Liver (tissue), 9 donors: Measurements from ENCODE around the gene CEP83. TPM values are rescaled to one million over a fixed set of nuclear protein-coding genes. Genes with fewer than 3 reads are reported as not detected.

Experiments
- DNase-seq: peaks from one replicate; pipeline ENCODE4 v3.0.0-alpha.2; 2017; ENCODE audit warnings: low spot score
- H3K27ac ChIP-seq, 2 donors: one replicate each; pipeline ENCODE4 v1.7.0; 2013; ENCODE audit warnings: inconsistent platforms in 2 of 2, low read length in 2 of 2, control low read depth in 1 of 2, low read depth in 1 of 2, mild to moderate bottlenecking in 1 of 2
- H3K27me3 ChIP-seq, 4 donors: one replicate each; pipeline versions ENCODE4 v1.6.1 to v1.7.0; 2013; ENCODE audit warnings: low read length in 3 of 4, inconsistent platforms in 1 of 4, mild to moderate bottlenecking in 1 of 4, moderate library complexity in 1 of 4; ENCODE audit not compliant: control insufficient read depth in 4 of 4, insufficient read depth in 4 of 4
- H3K36me3 ChIP-seq, 4 donors: one replicate each; pipeline versions ENCODE4 v1.6.1 to v1.7.0; 2013; ENCODE audit warnings: low read length in 3 of 4, mild to moderate bottlenecking in 3 of 4, low read depth in 1 of 4, moderate library complexity in 1 of 4; ENCODE audit not compliant: control insufficient read depth in 4 of 4, insufficient read depth in 3 of 4
- H3K4me1 ChIP-seq, 4 donors: one replicate each; pipeline versions ENCODE4 v1.6.1 to v1.7.0; 2013; ENCODE audit warnings: low read length in 3 of 4, mild to moderate bottlenecking in 3 of 4, moderate library complexity in 1 of 4; ENCODE audit not compliant: control insufficient read depth in 4 of 4, insufficient read depth in 4 of 4
- H3K4me3 ChIP-seq, 3 donors: one replicate each; pipeline versions ENCODE4 v1.6.1 to v1.7.0; 2013; ENCODE audit warnings: low read length in 3 of 3, control low read depth in 1 of 3, low read depth in 1 of 3, mild to moderate bottlenecking in 1 of 3
- H3K9ac ChIP-seq, 2 donors: one replicate each; pipeline ENCODE4 v1.7.0; 2013; ENCODE audit warnings: low read length in 2 of 2, mild to moderate bottlenecking in 2 of 2, moderate library complexity in 2 of 2, control low read depth in 1 of 2, low read depth in 1 of 2
- H3K9me3 ChIP-seq, 4 donors: one replicate each; pipeline versions ENCODE4 v1.6.1 to v1.7.0; 2013; ENCODE audit warnings: low read length in 3 of 4; ENCODE audit not compliant: control insufficient read depth in 4 of 4
- EGR1 ChIP-seq, 2 donors: IDR thresholded peaks; 2 replicates each; pipeline ENCODE4 v1.6.1; 2016 to 2018; ENCODE audit warnings: antibody characterized with exemption in 2 of 2, low read depth in 2 of 2
- FOXA1 ChIP-seq: IDR thresholded peaks from 2 replicates; pipeline ENCODE4 v1.6.1; 2016; ENCODE audit warnings: antibody characterized with exemption
- FOXA2 ChIP-seq: IDR thresholded peaks from 2 replicates; pipeline ENCODE4 v1.6.1; 2016; ENCODE audit warnings: antibody characterized with exemption
- GABPA ChIP-seq, 2 donors: IDR thresholded peaks in 1 of 2; conservative IDR thresholded peaks in 1 of 2; 2 replicates each; pipeline ENCODE4 v1.6.1; 2016; ENCODE audit warnings: antibody characterized with exemption in 2 of 2, mild to moderate bottlenecking in 1 of 2, moderate library complexity in 1 of 2
- HNF4A ChIP-seq, 2 donors: conservative IDR thresholded peaks; 2 replicates each; pipeline ENCODE4 v1.6.1; 2016; ENCODE audit warnings: antibody characterized with exemption in 2 of 2, mild to moderate bottlenecking in 2 of 2
- HNF4G ChIP-seq: IDR thresholded peaks from 2 replicates; pipeline ENCODE4 v1.6.1; 2016; ENCODE audit warnings: antibody characterized with exemption
- JUND ChIP-seq, 2 donors: IDR thresholded peaks; 2 replicates each; pipeline ENCODE4 v1.6.1; 2016; ENCODE audit warnings: antibody characterized with exemption in 2 of 2
- NR2F2 ChIP-seq: IDR thresholded peaks from 2 replicates; pipeline ENCODE4 v1.6.1; 2016; ENCODE audit warnings: antibody characterized with exemption
- RAD21 ChIP-seq, 2 donors: IDR thresholded peaks; 2 replicates each; pipeline ENCODE4 v1.6.1; 2016; ENCODE audit warnings: antibody characterized with exemption in 2 of 2, mild to moderate bottlenecking in 2 of 2
- RXRA ChIP-seq, 2 donors: IDR thresholded peaks; 2 replicates each; pipeline ENCODE4 v1.6.1; 2017 to 2018; ENCODE audit warnings: antibody characterized with exemption in 2 of 2, mild to moderate bottlenecking in 1 of 2
- SP1 ChIP-seq: IDR thresholded peaks from 2 replicates; pipeline ENCODE4 v1.6.1; 2018; ENCODE audit warnings: antibody characterized with exemption, mild to moderate bottlenecking
- TAF1 ChIP-seq: conservative IDR thresholded peaks from 2 replicates; pipeline ENCODE4 v1.6.1; 2016; ENCODE audit warnings: antibody characterized with exemption, mild to moderate bottlenecking
- YY1 ChIP-seq: IDR thresholded peaks from 2 replicates; pipeline ENCODE4 v1.6.1; 2016; ENCODE audit warnings: antibody characterized with exemption, mild to moderate bottlenecking
- ZBTB33 ChIP-seq: IDR thresholded peaks from 2 replicates; pipeline ENCODE4 v1.6.1; 2016; ENCODE audit warnings: antibody characterized with exemption
- WGBS: extraction: QIAGEN DNeasy Blood & Tissue Kit; methylation state at CpG from one replicate; pipeline ENCODE4 v1.1.7; 2013; 5-methylcytosine and 5-hydroxymethylcytosine counted together
- polyA plus RNA-seq, 2 donors: library from polyadenylated mRNA; stranded (reverse) in 1 of 2; unstranded in 1 of 2; fragments of 200-250 nt in 1 of 2; fragments of >200 nt in 1 of 2; fragmentation: Nextera tagmentation in 1 of 2; extraction: Ambion mirVana in 1 of 2; gene quantifications; one replicate each; pipeline versions ENCODE4 v1.2.1 to v1.2.3, GENCODE V29; 2013 to 2015
- total RNA-seq, 2 donors: library from RNA; depleted of rRNA; stranded (reverse); fragments of >200 nt; gene quantifications; one replicate each; pipeline ENCODE4 v1.2.3, GENCODE V29; 2014
- TF ChIP-seq, protein P1 (sequence below): IDR thresholded peaks from 2 replicates; pipeline ENCODE4 v1.6.1; 2016; ENCODE audit warnings: antibody characterized with exemption
- TF ChIP-seq, protein P2 (sequence below): IDR thresholded peaks from 2 replicates; pipeline ENCODE4 v1.6.1; 2016; ENCODE audit warnings: antibody characterized with exemption, mild to moderate bottlenecking
- TF ChIP-seq, protein P3 (sequence below): fragments of 150-350 bp; IDR thresholded peaks from 2 replicates; pipeline ENCODE4 v1.5.1; 2017; ENCODE audit warnings: improper control_type of control experiment, low read depth, low read length; ENCODE audit not compliant: missing input control
- TF ChIP-seq, protein P4 (sequence below): IDR thresholded peaks from 2 replicates; pipeline ENCODE4 v1.6.1; 2016; ENCODE audit warnings: antibody characterized with exemption
- donor health status: healthy.
- donor health status: healthy.
- donor health status: healthy.
- donor health status: healthy.
- donor health status: healthy.

Gene CEP83
- total and polyA plus RNA-seq, 4 donors = 1.9 to 8.4 (median 5.2) TPM

DNA sequence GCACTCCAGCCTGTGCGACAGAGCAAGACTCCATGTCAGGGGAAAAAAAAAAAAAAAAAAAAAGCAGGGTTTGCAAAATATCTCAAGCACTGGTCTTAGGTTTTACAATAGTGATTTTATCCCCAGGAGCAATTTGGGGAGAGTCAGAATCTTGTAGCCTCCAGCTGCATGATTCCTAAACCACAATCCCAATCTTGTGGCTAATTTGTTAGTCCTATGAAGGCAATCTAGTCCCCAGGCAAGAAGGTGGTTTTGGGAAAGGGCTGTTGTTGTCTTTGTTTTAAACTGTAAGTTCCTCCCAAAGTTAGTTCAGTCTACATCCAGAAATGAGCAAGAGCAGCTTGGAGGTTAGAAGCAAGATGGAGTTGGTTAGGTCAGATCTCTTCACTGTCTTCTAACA is 175.6 kb downstream of the CEP83 start:
- WGBS = 97% methylated on average over 1 of the region's 1 CpG
- no peaks in the 10 kb centered on the region for H3K36me3 ChIP-seq
- H3K27me3 ChIP-seq = no peaks in the 10 kb centered on the region
- H3K4me3 ChIP-seq = no peak overlapping the region
- no peak for DNase-seq
- no peak overlapping the region for H3K27ac ChIP-seq
- H3K4me1 ChIP-seq = peaks cover 0 to 2% (median 0%) of the 10 kb centered on the region in 4 donors
- TF ChIP-seq TAF1 = no peak
- TF ChIP-seq GABPA (IDR thresholded peaks at IDR 0.05 in 1 of 2, conservative IDR thresholded peaks at IDR 0.05 in 1 of 2) = no peak
- TF ChIP-seq, protein P1, sequence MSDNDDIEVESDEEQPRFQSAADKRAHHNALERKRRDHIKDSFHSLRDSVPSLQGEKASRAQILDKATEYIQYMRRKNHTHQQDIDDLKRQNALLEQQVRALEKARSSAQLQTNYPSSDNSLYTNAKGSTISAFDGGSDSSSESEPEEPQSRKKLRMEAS = no peak
- TF ChIP-seq RXRA (IDR thresholded peaks at IDR 0.05) = no peak
- TF ChIP-seq, protein P2, sequence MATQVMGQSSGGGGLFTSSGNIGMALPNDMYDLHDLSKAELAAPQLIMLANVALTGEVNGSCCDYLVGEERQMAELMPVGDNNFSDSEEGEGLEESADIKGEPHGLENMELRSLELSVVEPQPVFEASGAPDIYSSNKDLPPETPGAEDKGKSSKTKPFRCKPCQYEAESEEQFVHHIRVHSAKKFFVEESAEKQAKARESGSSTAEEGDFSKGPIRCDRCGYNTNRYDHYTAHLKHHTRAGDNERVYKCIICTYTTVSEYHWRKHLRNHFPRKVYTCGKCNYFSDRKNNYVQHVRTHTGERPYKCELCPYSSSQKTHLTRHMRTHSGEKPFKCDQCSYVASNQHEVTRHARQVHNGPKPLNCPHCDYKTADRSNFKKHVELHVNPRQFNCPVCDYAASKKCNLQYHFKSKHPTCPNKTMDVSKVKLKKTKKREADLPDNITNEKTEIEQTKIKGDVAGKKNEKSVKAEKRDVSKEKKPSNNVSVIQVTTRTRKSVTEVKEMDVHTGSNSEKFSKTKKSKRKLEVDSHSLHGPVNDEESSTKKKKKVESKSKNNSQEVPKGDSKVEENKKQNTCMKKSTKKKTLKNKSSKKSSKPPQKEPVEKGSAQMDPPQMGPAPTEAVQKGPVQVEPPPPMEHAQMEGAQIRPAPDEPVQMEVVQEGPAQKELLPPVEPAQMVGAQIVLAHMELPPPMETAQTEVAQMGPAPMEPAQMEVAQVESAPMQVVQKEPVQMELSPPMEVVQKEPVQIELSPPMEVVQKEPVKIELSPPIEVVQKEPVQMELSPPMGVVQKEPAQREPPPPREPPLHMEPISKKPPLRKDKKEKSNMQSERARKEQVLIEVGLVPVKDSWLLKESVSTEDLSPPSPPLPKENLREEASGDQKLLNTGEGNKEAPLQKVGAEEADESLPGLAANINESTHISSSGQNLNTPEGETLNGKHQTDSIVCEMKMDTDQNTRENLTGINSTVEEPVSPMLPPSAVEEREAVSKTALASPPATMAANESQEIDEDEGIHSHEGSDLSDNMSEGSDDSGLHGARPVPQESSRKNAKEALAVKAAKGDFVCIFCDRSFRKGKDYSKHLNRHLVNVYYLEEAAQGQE = no peak
- TF ChIP-seq SP1 = no peak
- TF ChIP-seq NR2F2 = no peak
- no peak for TF ChIP-seq YY1
- no peak for TF ChIP-seq FOXA2
- TF ChIP-seq HNF4A (conservative IDR thresholded peaks at IDR 0.05) = no peak
- TF ChIP-seq, protein P3, sequence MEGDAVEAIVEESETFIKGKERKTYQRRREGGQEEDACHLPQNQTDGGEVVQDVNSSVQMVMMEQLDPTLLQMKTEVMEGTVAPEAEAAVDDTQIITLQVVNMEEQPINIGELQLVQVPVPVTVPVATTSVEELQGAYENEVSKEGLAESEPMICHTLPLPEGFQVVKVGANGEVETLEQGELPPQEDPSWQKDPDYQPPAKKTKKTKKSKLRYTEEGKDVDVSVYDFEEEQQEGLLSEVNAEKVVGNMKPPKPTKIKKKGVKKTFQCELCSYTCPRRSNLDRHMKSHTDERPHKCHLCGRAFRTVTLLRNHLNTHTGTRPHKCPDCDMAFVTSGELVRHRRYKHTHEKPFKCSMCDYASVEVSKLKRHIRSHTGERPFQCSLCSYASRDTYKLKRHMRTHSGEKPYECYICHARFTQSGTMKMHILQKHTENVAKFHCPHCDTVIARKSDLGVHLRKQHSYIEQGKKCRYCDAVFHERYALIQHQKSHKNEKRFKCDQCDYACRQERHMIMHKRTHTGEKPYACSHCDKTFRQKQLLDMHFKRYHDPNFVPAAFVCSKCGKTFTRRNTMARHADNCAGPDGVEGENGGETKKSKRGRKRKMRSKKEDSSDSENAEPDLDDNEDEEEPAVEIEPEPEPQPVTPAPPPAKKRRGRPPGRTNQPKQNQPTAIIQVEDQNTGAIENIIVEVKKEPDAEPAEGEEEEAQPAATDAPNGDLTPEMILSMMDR = no peak
- no peak for TF ChIP-seq RAD21 (IDR thresholded peaks at IDR 0.05)
- H3K9me3 ChIP-seq = no peaks in the 10 kb centered on the region
- H3K9ac ChIP-seq = no peak overlapping the region

GRCh38 chr12:94282675-94283074 is 177.0 kb downstream of the CEP83 start:
- H3K36me3 ChIP-seq = no peaks in the 10 kb centered on the region
- no peaks in the 10 kb centered on the region for H3K9me3 ChIP-seq
- WGBS = 53% methylated on average over 7 of the region's 7 CpGs
- no peak overlapping the region for H3K27ac ChIP-seq
- H3K9ac ChIP-seq = no peak overlapping the region
- no peak overlapping the region for H3K4me3 ChIP-seq
- peaks cover 3 to 9% (median 8%) of the 10 kb centered on the region in 4 donors for H3K4me1 ChIP-seq
- no peaks in the 10 kb centered on the region for H3K27me3 ChIP-seq
- DNase-seq = peak; percentile 30
- TF ChIP-seq ZBTB33 = no peak
- TF ChIP-seq, protein P4, sequence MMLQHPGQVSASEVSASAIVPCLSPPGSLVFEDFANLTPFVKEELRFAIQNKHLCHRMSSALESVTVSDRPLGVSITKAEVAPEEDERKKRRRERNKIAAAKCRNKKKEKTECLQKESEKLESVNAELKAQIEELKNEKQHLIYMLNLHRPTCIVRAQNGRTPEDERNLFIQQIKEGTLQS = no peak
- no peak for TF ChIP-seq JUND (IDR thresholded peaks at IDR 0.05)
- TF ChIP-seq, protein P2 = no peak
- peak in 1 of 2 donors; percentile 23 for TF ChIP-seq EGR1 (IDR thresholded peaks at IDR 0.05; ENCODE audit: low read depth in 2 of 2)
- TF ChIP-seq HNF4A (conservative IDR thresholded peaks at IDR 0.05) = no peak
- peak; percentile 98 for TF ChIP-seq NR2F2
- TF ChIP-seq SP1 = peak; percentile 38
- no peak for TF ChIP-seq YY1
- no peak for TF ChIP-seq TAF1
- TF ChIP-seq, protein P1 = peak; percentile 50
- TF ChIP-seq, protein P3 = no peak
- TF ChIP-seq FOXA1 = no peak
- TF ChIP-seq RXRA (IDR thresholded peaks at IDR 0.05) = no peak
- no peak for TF ChIP-seq HNF4G
